HG03439 (cell line): ENCODE measurements around the gene C3AR1.
A peak's percentile ranks its signal among the peaks of the same experiment; 100 is the strongest.
"Not testable (repeated sequence)": the region's sequence is repeated elsewhere in the genome, so short reads cannot be mapped to it uniquely, and the experiment has no call there.

ENCODE experiments used
- ATAC-seq: cut with Tn5 transposase; IDR thresholded peaks from one replicate; pipeline ENCODE4 v1.9.1; 2021; ENCODE audit warnings: mild to moderate bottlenecking, moderate library complexity; ENCODE audit not compliant: unreplicated experiment

Gene C3AR1

DNA sequence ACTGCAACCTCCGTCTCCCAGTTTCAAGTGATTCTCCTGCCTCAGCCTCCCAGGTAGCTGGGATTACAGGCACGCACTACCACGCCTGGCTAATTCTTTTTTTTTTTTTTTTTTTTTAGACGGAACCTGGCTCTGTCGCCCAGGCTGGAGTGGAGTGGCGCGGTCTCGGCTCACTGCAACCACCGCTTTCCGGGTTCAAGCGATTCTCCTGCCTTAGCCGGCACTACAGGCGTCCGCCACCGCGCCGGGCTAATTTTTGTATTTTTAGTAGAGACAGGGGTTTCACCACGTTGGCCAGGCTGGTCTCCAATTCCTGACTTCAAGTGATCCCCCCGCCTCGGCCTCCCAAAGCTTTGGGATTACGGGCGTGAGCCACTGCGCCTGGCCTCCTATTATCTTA, 35.1 kb downstream of the C3AR1 start:
- ATAC-seq = not testable (repeated sequence)

DNA sequence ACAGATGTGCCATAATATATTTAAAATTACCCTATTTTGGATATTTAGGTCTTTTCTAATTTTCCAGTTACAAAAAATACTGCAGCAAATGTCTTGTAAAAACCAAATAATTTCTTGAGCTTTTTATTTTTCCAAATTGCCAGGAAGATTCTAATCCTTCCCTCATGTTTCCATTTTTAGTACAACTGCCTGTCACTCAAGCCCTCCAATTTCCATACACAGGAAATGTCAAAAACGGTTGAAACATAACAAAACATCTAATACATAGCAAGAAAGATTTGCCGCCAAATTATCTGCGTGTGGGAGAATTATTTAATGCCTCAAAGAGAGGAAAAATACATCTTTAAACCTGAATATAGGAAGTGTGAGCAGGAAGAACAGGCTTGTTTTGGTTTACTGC, 36.0 kb downstream of the C3AR1 start:
- no peak for ATAC-seq

DNA sequence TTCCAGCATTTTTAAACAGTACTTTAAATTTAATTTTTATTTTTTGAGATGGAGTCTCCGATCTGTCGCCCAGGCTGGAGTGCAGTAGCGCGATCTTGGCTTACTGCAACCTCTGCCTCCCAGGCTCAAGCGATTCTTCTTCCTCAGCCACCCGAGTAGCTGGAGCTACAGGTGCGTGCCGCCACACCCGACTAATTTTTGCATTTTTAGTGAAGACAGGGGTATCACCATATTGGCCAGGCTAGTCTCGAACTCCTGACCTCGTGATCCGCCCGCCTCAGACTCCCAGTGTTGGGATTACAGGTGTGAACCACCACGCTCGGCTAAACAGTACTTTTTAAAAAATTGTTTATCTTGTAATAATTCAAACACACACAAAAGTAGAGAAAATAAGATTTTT, 37.9 kb downstream of the C3AR1 start:
- no peak for ATAC-seq

DNA sequence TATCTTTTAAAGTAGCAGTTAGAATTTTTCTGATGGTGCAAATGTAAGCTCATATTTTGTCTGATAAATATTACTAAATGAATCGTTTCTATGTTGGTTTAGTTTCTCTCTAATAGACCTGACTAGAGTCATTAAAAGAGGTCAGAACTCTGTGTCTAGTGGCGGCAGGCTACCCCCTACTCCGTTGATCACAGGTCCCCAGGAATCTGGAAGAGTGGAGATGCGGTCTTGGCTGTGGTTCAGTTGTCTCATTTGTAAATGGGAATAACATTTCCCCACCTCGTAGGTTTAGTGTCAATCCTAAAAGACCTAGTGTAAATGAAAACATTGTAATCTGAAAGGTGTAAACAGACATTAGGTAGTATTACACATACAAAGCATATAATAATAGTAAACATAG, 38.3 kb downstream of the C3AR1 start:
- ATAC-seq = no peak

DNA sequence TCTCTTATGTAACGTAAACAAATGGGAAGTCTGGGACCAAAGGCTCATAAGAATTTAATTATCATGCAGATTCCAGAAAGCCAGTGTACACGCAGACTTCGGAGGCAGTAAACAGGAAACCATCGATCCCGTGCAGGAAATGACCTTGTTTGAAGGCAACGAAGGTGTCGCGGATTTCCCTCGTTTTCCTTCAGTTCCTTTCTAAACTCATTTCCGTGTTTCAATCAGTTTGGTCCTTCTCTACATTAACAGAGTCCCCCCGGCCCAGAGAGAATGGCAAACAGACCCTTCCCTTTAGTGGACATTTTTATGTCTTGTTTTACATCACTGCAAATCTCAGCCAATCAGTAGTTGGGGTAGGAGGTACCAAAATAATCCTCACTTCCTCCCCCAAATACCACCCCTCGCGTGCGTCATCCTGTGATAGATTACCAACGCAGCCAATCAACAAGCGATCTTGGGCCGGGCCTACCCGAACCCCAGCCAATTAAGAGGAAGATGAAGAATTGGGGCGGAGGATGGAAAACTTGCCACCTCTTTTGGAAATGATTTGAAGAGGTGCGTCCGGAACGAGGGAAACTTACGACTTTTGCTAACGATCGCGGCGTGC, 39.8 kb downstream of the C3AR1 start:
- peak; percentile 97 for ATAC-seq

DNA sequence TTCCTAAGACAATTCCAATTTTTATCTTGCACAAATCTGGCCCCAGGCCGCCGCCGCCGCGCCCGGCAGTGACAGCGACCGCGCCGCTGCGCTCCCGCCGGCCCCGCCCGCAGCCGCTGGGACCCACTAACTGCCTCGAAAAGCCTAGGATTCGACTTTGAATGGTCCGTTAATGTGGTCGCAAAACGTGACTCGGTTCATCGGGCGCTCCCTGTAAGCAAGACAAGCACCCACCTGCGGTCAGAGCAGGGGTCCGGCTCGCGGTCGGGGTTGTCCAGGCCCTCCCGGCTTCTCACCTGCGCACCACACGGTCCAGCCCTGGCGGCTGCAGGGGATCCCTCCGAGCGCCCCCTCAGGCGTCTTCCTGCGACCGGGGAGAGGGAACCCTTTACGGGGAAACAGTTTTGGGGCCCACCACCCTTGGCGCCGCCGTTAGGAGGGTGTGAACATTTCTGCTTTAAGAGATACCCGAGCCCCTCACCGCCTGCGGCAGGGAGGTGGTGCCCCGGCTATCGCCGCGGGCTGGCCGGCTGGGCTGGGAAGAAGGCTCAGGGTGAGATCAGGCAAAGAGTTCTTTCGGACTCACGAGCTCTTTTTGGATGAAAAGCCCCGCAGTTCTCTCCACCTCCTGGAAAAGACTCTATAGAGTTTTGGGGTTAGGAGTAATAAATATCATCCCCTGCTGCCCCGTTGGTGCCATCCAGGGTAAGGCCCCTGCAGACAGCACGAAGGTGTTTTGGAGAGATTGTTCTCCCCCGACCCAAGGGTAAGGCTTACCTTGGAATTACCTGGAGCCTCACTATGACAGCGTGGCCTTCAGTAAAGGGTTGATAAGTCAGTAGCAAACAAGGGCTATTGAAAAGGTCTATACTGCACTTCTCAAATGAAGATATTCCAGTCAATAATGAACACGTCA, 47.2 kb downstream of the C3AR1 start:
- ATAC-seq = no peak

DNA sequence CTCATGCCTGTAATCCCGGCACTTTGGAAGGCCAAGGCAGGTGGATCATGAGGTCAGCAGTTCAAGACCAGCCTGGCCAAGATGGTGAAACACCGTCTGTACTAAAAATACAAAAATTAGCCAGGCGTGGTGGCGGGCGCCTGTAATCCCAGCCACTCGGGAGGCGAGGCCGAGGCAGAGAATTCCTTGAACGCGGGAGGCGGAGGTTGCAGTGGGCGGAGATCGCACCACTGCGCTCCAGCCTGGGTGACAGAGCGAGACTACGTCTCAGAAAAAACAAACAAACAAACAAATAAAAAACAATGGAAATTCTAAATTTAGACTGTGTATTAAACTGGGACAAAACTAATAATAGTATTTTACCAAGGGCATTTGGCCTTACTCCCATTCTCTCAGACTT, 47.9 kb downstream of the C3AR1 start:
- ATAC-seq = not testable (repeated sequence)

DNA sequence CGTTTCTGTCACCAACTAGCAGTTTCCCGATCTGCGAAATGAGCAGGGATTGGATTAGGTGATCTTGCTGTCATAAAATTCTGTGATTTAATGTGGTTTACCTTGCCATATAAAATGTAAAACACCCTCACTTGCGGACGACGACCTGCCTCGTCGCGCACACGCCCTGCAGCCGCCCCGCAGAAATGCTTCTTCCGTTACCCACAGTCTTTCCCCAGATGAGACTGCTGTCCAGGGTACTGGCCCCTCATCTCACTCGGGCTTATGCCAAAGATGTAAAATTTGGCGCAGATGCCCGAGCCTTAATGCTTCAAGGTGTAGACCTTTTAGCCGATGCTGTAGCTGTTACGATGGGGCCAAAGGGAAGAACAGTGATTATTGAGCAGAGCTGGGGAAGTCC, 51.3 kb downstream of the C3AR1 start:
- no peak for ATAC-seq

DNA sequence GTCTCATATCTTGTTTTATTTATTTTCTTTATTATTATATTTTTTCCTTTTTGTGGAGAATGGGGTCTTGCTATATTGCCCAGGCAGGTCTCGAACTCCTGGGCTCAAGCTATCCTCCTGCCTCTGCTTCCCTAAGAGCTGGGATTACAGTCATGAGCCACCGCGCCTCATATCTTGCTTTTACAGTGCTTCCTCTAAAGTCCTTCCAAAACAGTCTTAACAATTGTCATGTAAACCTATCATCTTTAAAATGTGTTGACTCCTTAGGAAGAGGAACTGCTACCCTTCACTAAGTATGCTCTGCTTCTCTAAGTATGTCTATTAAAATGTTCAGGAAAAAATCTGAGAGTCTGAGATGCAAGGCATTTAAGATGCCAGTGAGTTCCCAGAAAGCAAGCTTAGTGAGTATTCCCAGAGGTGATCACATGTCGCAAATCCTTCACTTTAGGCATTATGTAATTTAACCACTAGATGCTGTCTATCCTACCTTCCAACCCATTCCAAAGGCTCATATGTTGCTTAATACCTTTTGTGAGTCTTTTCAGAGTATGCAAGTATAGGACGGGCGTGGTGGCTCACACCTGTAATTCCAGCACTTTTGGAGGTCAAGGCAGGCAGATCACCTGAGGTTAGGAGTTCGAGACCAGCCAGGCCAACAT, 53.4 kb downstream of the C3AR1 start:
- ATAC-seq = no peak

DNA sequence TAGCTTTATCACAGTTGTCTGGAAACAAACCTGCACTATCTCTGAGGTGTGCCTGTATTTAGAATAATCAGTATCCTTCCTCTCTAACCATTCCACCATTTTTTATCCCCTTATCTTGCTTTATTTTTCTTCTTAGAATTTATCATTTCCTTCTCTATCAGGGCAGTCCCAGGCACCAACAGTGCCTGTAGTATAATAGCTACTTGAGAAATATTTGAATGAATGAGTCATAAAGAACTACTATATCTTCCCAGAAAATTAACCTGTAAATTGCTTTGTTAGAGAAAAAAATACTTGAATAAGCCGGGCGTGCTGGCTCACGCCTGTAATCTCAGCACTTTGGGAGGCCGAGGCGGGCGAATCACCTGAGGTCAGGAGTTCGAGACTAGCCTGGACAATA, 54.8 kb downstream of the C3AR1 start:
- no peak for ATAC-seq
